ENCODE measurements around the gene POGK. TPM values are rescaled to one million over a fixed set of nuclear protein-coding genes. Genes with fewer than 3 reads are reported as not detected.
"Not testable (repeated sequence)": the region's sequence is repeated elsewhere in the genome, so short reads cannot be mapped to it uniquely, and the experiment has no call there.

Gene POGK
- polyA plus RNA-seq (2013, experiment 1 of 2): 32.3 TPM
- polyA plus RNA-seq (2013, experiment 2 of 2): 27.0 TPM

GRCh38 chr1:166838766-166839599 lies at the start of gene POGK:
TSS of gene POGK (plus strand) at chr1:166839475. CDS start at chr1:166840957, 1,482 bp downstream.
- Histone ChIP-seq H3K4me1 (ENCODE audit: control insufficient read depth, insufficient read depth, low read length, poor library complexity, severe bottlenecking) (peaks cover 52% of the 10 kb centered on the region), H3K27ac (ENCODE audit: low read depth, low read length, severe bottlenecking) (peak within 1 kb of the TSS; percentile 86), H3K9me3 (ENCODE audit: control insufficient read depth, low read length) (no peaks in the 10 kb centered on the region), H3K36me3 (ENCODE audit: control insufficient read depth, insufficient read depth, low read length) (peaks cover 33% of the 10 kb centered on the region), H3K4me3 (ENCODE audit: extremely low read depth, insufficient read depth, low read length, poor library complexity, severe bottlenecking) (peak within 1 kb of the TSS; percentile 68)
- 0 to 2% methylated on average over 44 to 53 of the region's 63 CpGs for WGBS, 2 experiments (ENCODE audit: insufficient coverage in 2 of 2)

GRCh38 chr1:166796620-166797236 lies 42.5 kb upstream of the POGK start:
- Histone ChIP-seq H3K27ac (ENCODE audit: low read depth, low read length, severe bottlenecking) (no peak overlapping the region), H3K9me3 (ENCODE audit: control insufficient read depth, low read length) (no peaks in the 10 kb centered on the region), H3K4me1 (ENCODE audit: control insufficient read depth, insufficient read depth, low read length, poor library complexity, severe bottlenecking) (no peaks in the 10 kb centered on the region), H3K36me3 (ENCODE audit: control insufficient read depth, insufficient read depth, low read length) (no peaks in the 10 kb centered on the region), H3K4me3 (ENCODE audit: extremely low read depth, insufficient read depth, low read length, poor library complexity, severe bottlenecking) (no peak overlapping the region)
- WGBS, 2 experiments (ENCODE audit: insufficient coverage in 2 of 2): 87 to 95% methylated on average over 20 to 23 of the region's 23 CpGs

GRCh38 chr1:166808952-166809351 lies 30.3 kb upstream of the POGK start:
- H3K27ac ChIP-seq (ENCODE audit: low read depth, low read length, severe bottlenecking): no peak overlapping the region
- 69 to 89% methylated on average over 2 of the region's 2 CpGs for WGBS, 2 experiments (ENCODE audit: insufficient coverage in 2 of 2)
- H3K4me1 ChIP-seq (ENCODE audit: control insufficient read depth, insufficient read depth, low read length, poor library complexity, severe bottlenecking): no peaks in the 10 kb centered on the region
- H3K9me3 ChIP-seq (ENCODE audit: control insufficient read depth, low read length): no peaks in the 10 kb centered on the region
- H3K36me3 ChIP-seq (ENCODE audit: control insufficient read depth, insufficient read depth, low read length): no peaks in the 10 kb centered on the region
- no peak overlapping the region for H3K4me3 ChIP-seq (ENCODE audit: extremely low read depth, insufficient read depth, low read length, poor library complexity, severe bottlenecking)

- no peaks in the 10 kb centered on the region for H3K4me1 ChIP-seq (ENCODE audit: control insufficient read depth, insufficient read depth, low read length, poor library complexity, severe bottlenecking)
- WGBS, 2 experiments (ENCODE audit: insufficient coverage in 2 of 2): no CpG with 5 or more reads among the region's 2 CpGs
- peaks cover 8% of the 10 kb centered on the region for H3K9me3 ChIP-seq (ENCODE audit: control insufficient read depth, low read length)
- H3K27ac ChIP-seq (ENCODE audit: low read depth, low read length, severe bottlenecking): no peak overlapping the region
- no peaks in the 10 kb centered on the region for H3K36me3 ChIP-seq (ENCODE audit: control insufficient read depth, insufficient read depth, low read length)
- no peak overlapping the region for H3K4me3 ChIP-seq (ENCODE audit: extremely low read depth, insufficient read depth, low read length, poor library complexity, severe bottlenecking)
These were observed 27.6 kb upstream of the POGK start for GRCh38 chr1:166811691-166812090.

GRCh38 chr1:166813508-166814223 lies 25.6 kb upstream of the POGK start:
- H3K4me1 ChIP-seq (ENCODE audit: control insufficient read depth, insufficient read depth, low read length, poor library complexity, severe bottlenecking): no peaks in the 10 kb centered on the region
- H3K9me3 ChIP-seq (ENCODE audit: control insufficient read depth, low read length): peaks cover 8% of the 10 kb centered on the region
- H3K36me3 ChIP-seq (ENCODE audit: control insufficient read depth, insufficient read depth, low read length): no peaks in the 10 kb centered on the region
- no peak overlapping the region for H3K4me3 ChIP-seq (ENCODE audit: extremely low read depth, insufficient read depth, low read length, poor library complexity, severe bottlenecking)
- no peak overlapping the region for H3K27ac ChIP-seq (ENCODE audit: low read depth, low read length, severe bottlenecking)
- WGBS, 2 experiments (ENCODE audit: insufficient coverage in 2 of 2): 43 to 89% methylated on average over 1 of the region's 2 CpGs

- no CpG with 5 or more reads among the region's 2 CpGs for WGBS, 2 experiments (ENCODE audit: insufficient coverage in 2 of 2)
- Histone ChIP-seq H3K9me3 (ENCODE audit: control insufficient read depth, low read length) (peaks cover 8% of the 10 kb centered on the region), H3K36me3 (ENCODE audit: control insufficient read depth, insufficient read depth, low read length) (no peaks in the 10 kb centered on the region), H3K27ac (ENCODE audit: low read depth, low read length, severe bottlenecking) (no peak overlapping the region), H3K4me3 (ENCODE audit: extremely low read depth, insufficient read depth, low read length, poor library complexity, severe bottlenecking) (no peak overlapping the region), H3K4me1 (ENCODE audit: control insufficient read depth, insufficient read depth, low read length, poor library complexity, severe bottlenecking) (no peaks in the 10 kb centered on the region)
These were observed 24.7 kb upstream of the POGK start for GRCh38 chr1:166814611-166815010.

GRCh38 chr1:166819974-166820373 lies 19.3 kb upstream of the POGK start:
- Histone ChIP-seq H3K9me3 (ENCODE audit: control insufficient read depth, low read length) (peaks cover 8% of the 10 kb centered on the region), H3K4me1 (ENCODE audit: control insufficient read depth, insufficient read depth, low read length, poor library complexity, severe bottlenecking) (no peaks in the 10 kb centered on the region), H3K36me3 (ENCODE audit: control insufficient read depth, insufficient read depth, low read length) (no peaks in the 10 kb centered on the region), H3K27ac (ENCODE audit: low read depth, low read length, severe bottlenecking) (no peak overlapping the region), H3K4me3 (ENCODE audit: extremely low read depth, insufficient read depth, low read length, poor library complexity, severe bottlenecking) (no peak overlapping the region)
- 81 to 100% methylated on average over 2 of the region's 2 CpGs for WGBS, 2 experiments (ENCODE audit: insufficient coverage in 2 of 2)

GRCh38 chr1:166822385-166822784 lies 16.9 kb upstream of the POGK start:
- 76 to 94% methylated on average over 3 to 5 of the region's 7 CpGs for WGBS, 2 experiments (ENCODE audit: insufficient coverage in 2 of 2)
- no peaks in the 10 kb centered on the region for H3K9me3 ChIP-seq (ENCODE audit: control insufficient read depth, low read length)
- no peaks in the 10 kb centered on the region for H3K36me3 ChIP-seq (ENCODE audit: control insufficient read depth, insufficient read depth, low read length)
- no peaks in the 10 kb centered on the region for H3K4me1 ChIP-seq (ENCODE audit: control insufficient read depth, insufficient read depth, low read length, poor library complexity, severe bottlenecking)
- no peak overlapping the region for H3K27ac ChIP-seq (ENCODE audit: low read depth, low read length, severe bottlenecking)
- H3K4me3 ChIP-seq (ENCODE audit: extremely low read depth, insufficient read depth, low read length, poor library complexity, severe bottlenecking): no peak overlapping the region

GRCh38 chr1:166827426-166827825 lies 11.8 kb upstream of the POGK start:
- H3K9me3 ChIP-seq (ENCODE audit: control insufficient read depth, low read length): no peaks in the 10 kb centered on the region
- no peaks in the 10 kb centered on the region for H3K36me3 ChIP-seq (ENCODE audit: control insufficient read depth, insufficient read depth, low read length)
- H3K4me1 ChIP-seq (ENCODE audit: control insufficient read depth, insufficient read depth, low read length, poor library complexity, severe bottlenecking): no peaks in the 10 kb centered on the region
- no peak overlapping the region for H3K4me3 ChIP-seq (ENCODE audit: extremely low read depth, insufficient read depth, low read length, poor library complexity, severe bottlenecking)
- H3K27ac ChIP-seq (ENCODE audit: low read depth, low read length, severe bottlenecking): no peak overlapping the region

- not testable (repeated sequence) for H3K4me1 ChIP-seq (ENCODE audit: control insufficient read depth, insufficient read depth, low read length, poor library complexity, severe bottlenecking); H3K9me3 ChIP-seq (ENCODE audit: control insufficient read depth, low read length); H3K27ac ChIP-seq (ENCODE audit: low read depth, low read length, severe bottlenecking); H3K36me3 ChIP-seq (ENCODE audit: control insufficient read depth, insufficient read depth, low read length); H3K4me3 ChIP-seq (ENCODE audit: extremely low read depth, insufficient read depth, low read length, poor library complexity, severe bottlenecking)
- WGBS, 2 experiments (ENCODE audit: insufficient coverage in 2 of 2): 70 to 73% methylated on average over 1 of the region's 1 CpG
These were observed 9.5 kb upstream of the POGK start for GRCh38 chr1:166829762-166830161.

Measured in mesodermal cell (in vitro differentiated cells).